HG03469 (cell line): ENCODE data around the gene ABAT.
A peak's percentile ranks its signal among the peaks of the same experiment; 100 is the strongest.

Experiments
- ATAC-seq: cut with Tn5 transposase; IDR thresholded peaks from one replicate; pipeline ENCODE4 v1.9.1; 2021; ENCODE audit warnings: mild to moderate bottlenecking, moderate library complexity, moderate number of reproducible peaks; ENCODE audit not compliant: unreplicated experiment

Gene ABAT

GRCh38 chr16:8674413-8675022, at the start of gene ABAT:
TSS of gene ABAT (plus strand) at chr16:8674617. CDS start at chr16:8735740, 61,123 bp downstream.
- ATAC-seq, result peak; percentile 99

- ATAC-seq, result no peak
These were observed 48.8 kb upstream of the ABAT start for GRCh38 chr16:8625491-8626087.

- no peak for ATAC-seq
These were observed 47.5 kb upstream of the ABAT start for GRCh38 chr16:8626946-8627345.

GRCh38 chr16:8627456-8627855, 47.0 kb upstream of the ABAT start:
- no peak for ATAC-seq

- ATAC-seq, result no peak
These were observed 45.3 kb upstream of the ABAT start for GRCh38 chr16:8628981-8629725.

- ATAC-seq, result no peak
These were observed 44.0 kb upstream of the ABAT start for GRCh38 chr16:8630255-8630953.

- no peak for ATAC-seq
These were observed 43.0 kb upstream of the ABAT start for GRCh38 chr16:8631373-8631772.

GRCh38 chr16:8631818-8632465, 42.5 kb upstream of the ABAT start:
- no peak for ATAC-seq

GRCh38 chr16:8632675-8633182, 41.7 kb upstream of the ABAT start:
- ATAC-seq, result no peak

GRCh38 chr16:8634991-8635736, 39.3 kb upstream of the ABAT start:
- ATAC-seq, result no peak

- ATAC-seq, result no peak
These were observed 34.7 kb upstream of the ABAT start for GRCh38 chr16:8639694-8640093.

- no peak for ATAC-seq
These were observed 32.7 kb upstream of the ABAT start for GRCh38 chr16:8641671-8642070.

GRCh38 chr16:8642146-8642545, 32.3 kb upstream of the ABAT start:
- ATAC-seq, result no peak

GRCh38 chr16:8644211-8645140, 29.9 kb upstream of the ABAT start:
- ATAC-seq, result no peak

- no peak for ATAC-seq
These were observed 29.3 kb upstream of the ABAT start for GRCh38 chr16:8645141-8645521.

GRCh38 chr16:8645831-8646230, 28.6 kb upstream of the ABAT start:
- no peak for ATAC-seq

GRCh38 chr16:8646326-8647053, 27.9 kb upstream of the ABAT start:
- ATAC-seq, result no peak

GRCh38 chr16:8647721-8648318, 26.6 kb upstream of the ABAT start:
- ATAC-seq, result no peak
